Omental fat pad (tissue), 4 donors: ENCODE data around the gene VSIG10L. TPM values are rescaled to one million over a fixed set of nuclear protein-coding genes. Genes with fewer than 3 reads are reported as not detected.

Experiments
- ATAC-seq: fragments of 150-250 bp; one replicate; pipeline ENCODE4 v1.9.1; 2016; ENCODE audit warnings: mild to moderate bottlenecking, moderate library complexity; ENCODE audit not compliant: low FRiP score
- DNase-seq: peaks from one replicate; pipeline ENCODE4 v3.0.0-alpha.2; 2019; ENCODE audit warnings: low spot score
- total RNA-seq, 4 donors: library from RNA; depleted of rRNA; stranded (reverse); fragments of >200 nt; gene quantifications; one replicate each; pipeline ENCODE4 v1.1.0, GENCODE V29; 2016
- TF ChIP-seq, protein P1 (sequence below), 3 donors: fragments of 450-650 bp; IDR thresholded peaks; one replicate each; pipeline ENCODE4 v1.5.1; 2016 to 2017; ENCODE audit warnings: antibody characterized with exemption in 3 of 3, mild to moderate bottlenecking in 3 of 3, moderate library complexity in 2 of 3

VSIG10L gene
- total RNA-seq, 4 donors from 2014 or later = 0.47 to 1.0 (median 0.98) TPM

GRCh38 chr19:51329411-51329810 lies 12.5 kb downstream of the VSIG10L start:
- no peak for ATAC-seq

GRCh38 chr19:51327066-51328001 lies 14.6 kb downstream of the VSIG10L start:
- no peak for DNase-seq
- TF ChIP-seq, protein P1, sequence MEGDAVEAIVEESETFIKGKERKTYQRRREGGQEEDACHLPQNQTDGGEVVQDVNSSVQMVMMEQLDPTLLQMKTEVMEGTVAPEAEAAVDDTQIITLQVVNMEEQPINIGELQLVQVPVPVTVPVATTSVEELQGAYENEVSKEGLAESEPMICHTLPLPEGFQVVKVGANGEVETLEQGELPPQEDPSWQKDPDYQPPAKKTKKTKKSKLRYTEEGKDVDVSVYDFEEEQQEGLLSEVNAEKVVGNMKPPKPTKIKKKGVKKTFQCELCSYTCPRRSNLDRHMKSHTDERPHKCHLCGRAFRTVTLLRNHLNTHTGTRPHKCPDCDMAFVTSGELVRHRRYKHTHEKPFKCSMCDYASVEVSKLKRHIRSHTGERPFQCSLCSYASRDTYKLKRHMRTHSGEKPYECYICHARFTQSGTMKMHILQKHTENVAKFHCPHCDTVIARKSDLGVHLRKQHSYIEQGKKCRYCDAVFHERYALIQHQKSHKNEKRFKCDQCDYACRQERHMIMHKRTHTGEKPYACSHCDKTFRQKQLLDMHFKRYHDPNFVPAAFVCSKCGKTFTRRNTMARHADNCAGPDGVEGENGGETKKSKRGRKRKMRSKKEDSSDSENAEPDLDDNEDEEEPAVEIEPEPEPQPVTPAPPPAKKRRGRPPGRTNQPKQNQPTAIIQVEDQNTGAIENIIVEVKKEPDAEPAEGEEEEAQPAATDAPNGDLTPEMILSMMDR (IDR thresholded peaks at IDR 0.05) = no peak
- no peak for ATAC-seq

More at GRCh38 chr19:51329411-51329810, 12.5 kb downstream of the VSIG10L start:
- DNase-seq = no peak
- TF ChIP-seq, protein P1 (IDR thresholded peaks at IDR 0.05) = no peak

DNA sequence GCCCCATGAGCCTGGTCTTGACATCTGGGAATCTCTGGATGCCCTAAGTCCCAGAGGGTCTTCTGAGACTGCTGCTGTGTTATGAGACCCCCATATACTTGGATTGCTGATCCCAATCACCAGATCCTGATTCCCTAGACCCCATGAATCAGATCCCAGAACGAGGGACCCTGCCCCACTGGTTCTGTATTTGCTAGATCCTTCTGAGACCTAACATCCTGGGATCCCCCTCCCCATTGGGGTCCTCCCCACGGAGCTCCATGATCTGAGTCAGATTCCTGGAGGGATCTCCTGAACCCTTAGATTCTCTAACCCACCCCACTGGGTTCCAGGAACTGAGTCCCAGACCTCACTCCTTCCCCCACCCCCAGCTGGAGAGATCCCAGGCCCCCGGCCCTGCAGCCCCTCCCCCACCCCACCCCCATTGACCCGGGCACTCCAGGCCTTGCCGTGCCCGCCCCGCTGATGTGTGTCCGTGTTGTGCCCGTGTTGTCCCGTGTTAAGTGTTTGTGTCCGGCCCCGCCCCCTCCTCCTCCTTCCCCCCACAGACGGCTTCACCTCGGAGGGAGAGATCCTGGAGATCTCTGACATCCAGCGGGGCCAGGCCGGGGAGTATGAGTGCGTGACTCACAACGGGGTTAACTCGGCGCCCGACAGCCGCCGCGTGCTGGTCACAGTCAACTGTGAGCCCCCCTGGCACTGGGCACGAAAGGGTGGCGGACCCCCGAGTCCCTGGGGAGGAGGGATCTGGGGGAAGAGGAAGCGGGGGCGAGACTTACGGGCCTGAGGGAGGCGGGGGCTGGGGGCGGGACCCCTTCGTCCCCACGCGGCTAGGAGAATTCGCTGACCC lies 15.5 kb downstream of the VSIG10L start:
- ATAC-seq (no peak), DNase-seq (no peak)
- TF ChIP-seq, protein P1 (IDR thresholded peaks at IDR 0.05) = no peak

GRCh38 chr19:51325161-51325976 lies 16.6 kb downstream of the VSIG10L start:
- DNase-seq = no peak
- TF ChIP-seq, protein P1 (IDR thresholded peaks at IDR 0.05) = no peak
- no peak for ATAC-seq

GRCh38 chr19:51324167-51324481 lies 17.8 kb downstream of the VSIG10L start:
- DNase-seq (no peak), ATAC-seq (no peak)
- TF ChIP-seq, protein P1 (IDR thresholded peaks at IDR 0.05) = no peak

- ATAC-seq (no peak), DNase-seq (no peak)
- TF ChIP-seq, protein P1 (IDR thresholded peaks at IDR 0.05) = no peak
These were observed 18.3 kb downstream of the VSIG10L start for GRCh38 chr19:51323481-51324166.
